ENCODE measurements around the gene HOATZ.

Gene HOATZ

DNA sequence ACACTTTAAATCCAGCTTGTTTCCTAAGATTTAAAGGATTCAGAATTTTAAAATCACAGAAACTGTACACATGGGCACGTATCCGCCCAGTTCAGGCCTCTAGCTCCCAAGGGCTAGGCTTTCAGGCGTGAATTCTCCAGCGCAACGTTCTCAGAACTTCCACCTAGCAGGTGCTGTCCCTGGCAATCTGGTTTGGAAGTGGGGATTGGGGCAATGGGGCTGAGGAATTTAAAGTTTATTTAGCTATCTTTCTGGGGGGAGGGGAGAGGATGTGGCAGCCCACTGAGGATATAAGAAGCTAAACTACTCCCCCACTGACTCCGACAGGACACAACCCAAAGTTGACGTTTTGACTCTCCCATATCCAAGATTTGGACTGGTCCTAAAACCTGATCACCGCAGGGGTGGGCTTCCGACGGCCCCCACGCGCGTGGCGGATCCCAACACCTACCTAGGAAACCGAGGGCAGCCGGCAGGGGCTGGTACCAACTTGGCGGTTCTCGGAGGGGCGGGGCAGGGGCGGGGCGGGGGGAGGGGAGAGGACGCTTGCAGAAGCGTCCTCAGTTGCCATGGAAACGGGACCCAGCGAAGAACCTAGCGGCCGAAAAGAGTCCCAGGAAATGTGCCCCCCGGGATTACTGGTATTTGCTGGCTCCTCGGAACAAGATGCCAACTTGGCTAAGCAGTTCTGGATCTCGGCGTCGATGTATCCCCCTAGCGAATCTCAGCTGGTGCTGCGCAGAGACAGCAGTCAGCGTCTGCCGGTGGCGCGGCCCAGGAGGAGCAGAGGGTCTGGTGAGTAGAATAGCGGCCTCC, at the start of gene HOATZ:
Gene HOATZ (plus strand): TSS at position 563 of the 816 bp plus-strand sequence. CDS start 7 bp downstream, at position 570.
- H3K4me3 ChIP-seq (ENCODE audit: low read depth, low read length), result peak within 1 kb of the TSS; percentile 29

DNA sequence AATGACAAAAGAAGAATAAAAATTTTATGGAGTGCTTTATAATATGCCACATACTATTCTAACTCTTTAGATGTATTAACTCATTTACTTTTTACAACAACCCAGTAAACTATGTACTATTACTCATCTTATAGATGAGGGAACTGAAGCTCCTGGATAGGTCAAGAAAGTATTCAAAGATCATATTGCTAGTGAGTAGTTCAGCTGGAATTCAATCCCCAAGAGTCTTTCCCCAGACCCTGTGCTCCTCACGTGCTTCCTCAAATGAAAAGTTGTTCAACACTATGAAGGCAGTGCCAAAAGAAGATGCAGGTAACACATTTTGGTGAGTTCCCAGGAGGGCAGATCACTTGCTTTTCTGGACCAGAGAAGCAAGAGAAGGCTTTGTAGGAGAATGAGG, 49.2 kb upstream of the HOATZ start:
- H3K4me3 ChIP-seq (ENCODE audit: low read depth, low read length), result no peak overlapping the region

DNA sequence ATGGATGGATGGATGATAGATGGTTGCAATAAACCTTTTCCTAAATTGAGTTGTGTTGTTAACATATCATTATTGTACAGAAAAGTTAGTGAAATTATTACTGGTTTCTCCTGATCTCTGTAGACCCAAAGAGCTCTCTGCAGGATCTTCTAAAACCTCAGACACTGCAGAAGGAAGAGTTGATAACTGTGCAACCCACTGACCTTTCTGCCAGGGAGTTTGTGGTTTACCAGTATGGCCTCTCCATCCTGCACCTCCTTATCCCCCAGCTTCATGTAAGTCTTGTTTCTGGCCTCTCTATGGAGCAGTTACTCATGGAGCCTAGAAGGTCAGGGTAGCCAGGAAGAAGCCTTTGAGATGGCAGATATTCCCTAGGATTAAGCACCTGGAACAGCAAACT, 48.0 kb upstream of the HOATZ start:
- no peak overlapping the region for H3K4me3 ChIP-seq (ENCODE audit: low read depth, low read length)

DNA sequence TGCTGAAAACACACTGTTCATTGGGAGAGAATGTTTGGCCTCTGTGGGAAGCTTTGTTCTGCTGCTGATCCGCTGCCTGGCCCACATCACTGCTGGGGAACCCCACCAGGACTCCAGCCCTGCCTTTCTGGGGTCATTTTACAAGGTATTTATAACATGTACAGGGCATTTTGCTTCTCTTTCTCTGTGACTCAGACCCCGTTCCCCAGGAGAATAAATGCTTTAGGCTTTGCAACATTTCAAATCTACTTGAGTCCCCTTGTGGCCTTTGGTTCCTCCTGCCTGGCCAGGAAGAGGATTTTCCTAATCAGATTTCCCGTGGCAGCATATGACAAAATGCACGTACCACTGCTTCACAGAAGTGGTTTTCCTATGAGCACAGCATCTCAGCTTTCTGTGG, 45.4 kb upstream of the HOATZ start:
- no peak overlapping the region for H3K4me3 ChIP-seq (ENCODE audit: low read depth, low read length)

DNA sequence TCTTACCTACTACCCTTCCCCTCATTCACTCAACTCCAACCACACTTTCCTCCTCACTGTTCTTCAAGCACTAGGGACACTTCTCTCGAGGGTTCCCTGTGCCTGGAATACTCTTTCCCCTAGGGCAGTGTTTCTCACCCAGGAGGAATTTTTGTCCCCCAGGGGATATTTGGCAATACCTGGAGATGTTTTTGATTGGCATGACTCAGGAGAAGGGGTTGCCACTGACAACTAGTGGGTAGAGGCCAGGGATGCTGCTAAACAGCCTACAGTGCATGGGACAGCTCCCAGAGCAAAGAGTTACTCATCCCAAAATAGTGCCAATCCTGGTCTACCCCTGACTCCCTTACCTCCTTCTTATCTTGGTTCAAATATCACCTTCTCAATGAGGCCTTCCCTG, 42.4 kb upstream of the HOATZ start:
- H3K4me3 ChIP-seq (ENCODE audit: low read depth, low read length), result no peak overlapping the region

DNA sequence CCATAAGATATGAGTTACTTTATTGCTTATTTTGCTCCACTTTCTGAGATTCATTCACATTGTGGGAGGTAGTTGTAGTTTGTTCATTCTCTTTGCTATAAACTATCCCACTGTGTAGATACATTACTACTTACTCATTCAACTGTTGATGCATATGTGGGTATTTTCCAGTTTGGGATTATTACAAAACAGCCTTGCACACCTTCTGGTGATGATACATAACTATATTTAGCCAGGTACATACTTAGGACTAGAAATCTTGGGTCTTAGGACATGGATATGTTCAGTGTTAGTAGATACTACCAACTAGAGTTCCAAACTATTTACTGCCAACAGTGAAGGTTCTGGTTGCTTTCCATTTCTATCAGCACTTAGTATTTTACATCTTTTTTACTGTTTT, 40.1 kb upstream of the HOATZ start:
- H3K4me3 ChIP-seq (ENCODE audit: low read depth, low read length), result no peak overlapping the region

DNA sequence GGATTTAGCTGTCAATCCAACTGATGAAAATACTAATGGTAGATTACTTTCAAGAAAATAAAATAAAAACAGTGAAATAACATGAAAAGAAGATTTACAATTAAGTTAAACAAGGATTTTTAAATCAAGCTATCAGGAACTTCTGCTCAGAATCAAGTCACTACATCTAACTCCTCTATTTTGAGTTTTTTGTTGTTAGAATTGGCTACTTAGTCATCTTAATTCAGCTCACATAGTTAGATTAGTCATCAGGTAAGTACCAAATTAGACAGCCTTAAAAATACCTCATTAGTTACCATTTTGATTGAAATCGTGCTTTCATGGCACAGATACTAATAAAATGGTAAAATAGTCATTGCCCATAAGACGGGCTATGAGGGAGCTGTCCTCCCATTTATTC, 38.2 kb upstream of the HOATZ start:
- H3K4me3 ChIP-seq (ENCODE audit: low read depth, low read length), result no peak overlapping the region

DNA sequence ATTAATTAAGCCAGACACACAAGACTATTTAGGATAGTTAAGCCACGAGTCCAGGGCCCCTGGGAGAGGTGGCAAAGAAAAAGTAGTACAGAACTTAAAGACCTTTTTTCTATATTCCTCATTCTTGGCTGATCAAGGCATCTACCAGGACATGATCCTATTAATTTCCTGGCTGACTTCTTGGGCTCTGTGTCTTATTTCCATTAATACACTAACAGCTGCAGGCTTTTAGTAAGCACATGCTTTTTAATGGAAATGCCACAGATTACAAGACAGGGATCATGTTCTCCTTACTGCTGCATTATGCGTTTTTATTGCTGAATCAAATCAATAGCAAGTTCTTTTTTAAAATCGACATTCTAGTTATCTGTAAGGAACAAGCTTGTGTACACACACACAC, 37.6 kb upstream of the HOATZ start:
- no peak overlapping the region for H3K4me3 ChIP-seq (ENCODE audit: low read depth, low read length)

DNA sequence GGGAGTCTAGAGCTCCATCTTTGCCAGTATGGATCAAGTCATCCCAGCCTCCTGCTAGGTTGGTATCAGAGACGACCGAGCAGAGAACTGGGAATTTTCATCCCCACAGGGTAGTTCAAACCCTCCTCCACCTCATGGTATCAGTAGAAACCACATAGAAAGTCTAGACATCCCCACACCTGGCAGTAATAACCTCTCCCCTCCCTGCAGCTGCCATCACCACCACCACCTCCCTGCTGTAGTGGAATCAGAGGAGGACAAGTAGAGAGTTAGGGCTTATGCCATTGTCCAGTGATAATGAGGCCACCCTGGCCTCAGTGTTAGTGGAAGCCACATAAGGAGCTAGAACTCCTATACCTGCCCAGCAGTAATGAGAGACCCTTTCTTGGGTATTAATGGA, 36.7 kb upstream of the HOATZ start:
- no peak overlapping the region for H3K4me3 ChIP-seq (ENCODE audit: low read depth, low read length)

DNA sequence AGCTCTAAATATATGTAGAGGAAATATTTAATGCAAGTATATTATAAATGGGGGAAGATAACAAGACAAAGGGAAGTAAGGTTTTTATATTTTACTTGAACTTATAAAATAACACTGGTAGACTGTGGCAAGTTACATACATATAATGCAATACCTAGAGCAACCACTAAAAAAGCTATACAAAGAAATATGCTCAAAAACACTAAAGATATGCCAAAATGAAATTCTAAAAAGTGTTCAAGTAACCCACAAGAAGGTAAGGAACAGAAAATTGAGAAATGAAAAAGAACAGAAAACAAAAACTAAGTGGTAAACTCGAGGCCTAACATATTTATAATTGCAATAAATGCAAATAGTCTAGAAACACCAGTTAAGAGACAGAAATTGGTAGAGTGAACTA, 34.9 kb upstream of the HOATZ start:
- H3K4me3 ChIP-seq (ENCODE audit: low read depth, low read length), result no peak overlapping the region

DNA sequence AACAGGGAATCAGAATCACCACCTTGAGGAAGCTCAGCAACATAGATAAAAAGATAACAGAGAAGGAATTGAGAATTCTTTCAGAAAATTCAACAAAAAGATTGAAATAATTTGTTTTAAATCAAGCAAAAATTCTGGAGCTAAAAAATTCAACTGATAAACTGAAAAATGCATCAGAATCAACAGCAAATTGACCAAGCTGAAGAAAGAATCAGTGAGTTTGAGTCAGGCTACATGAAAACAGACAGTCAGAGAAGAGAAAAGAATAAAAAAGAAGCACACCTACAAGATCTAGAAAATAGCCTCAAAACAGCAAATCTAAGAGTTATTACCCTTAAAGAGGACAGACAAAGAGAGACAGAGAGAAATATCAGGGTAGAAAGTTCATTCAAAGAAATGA, 31.1 kb upstream of the HOATZ start:
- H3K4me3 ChIP-seq (ENCODE audit: low read depth, low read length), result no peak overlapping the region

DNA sequence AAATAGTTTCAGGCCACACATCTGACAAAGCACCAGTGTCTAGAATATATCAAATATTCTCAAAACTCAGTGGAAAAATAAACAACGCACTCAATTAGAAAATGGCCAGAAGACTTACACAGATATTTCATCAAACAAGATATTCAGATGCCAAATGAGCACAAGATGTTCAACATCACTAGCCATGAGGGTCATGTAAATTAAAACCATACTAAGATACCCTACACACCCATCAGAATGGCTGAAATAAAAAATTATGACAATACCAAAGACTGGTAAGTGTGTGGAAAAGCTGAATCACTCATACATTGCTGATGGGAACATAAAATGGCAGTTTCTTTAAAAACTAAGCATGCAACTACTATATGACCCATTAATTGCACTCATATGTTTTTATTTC, 24.1 kb upstream of the HOATZ start:
- no peak overlapping the region for H3K4me3 ChIP-seq (ENCODE audit: low read depth, low read length)

DNA sequence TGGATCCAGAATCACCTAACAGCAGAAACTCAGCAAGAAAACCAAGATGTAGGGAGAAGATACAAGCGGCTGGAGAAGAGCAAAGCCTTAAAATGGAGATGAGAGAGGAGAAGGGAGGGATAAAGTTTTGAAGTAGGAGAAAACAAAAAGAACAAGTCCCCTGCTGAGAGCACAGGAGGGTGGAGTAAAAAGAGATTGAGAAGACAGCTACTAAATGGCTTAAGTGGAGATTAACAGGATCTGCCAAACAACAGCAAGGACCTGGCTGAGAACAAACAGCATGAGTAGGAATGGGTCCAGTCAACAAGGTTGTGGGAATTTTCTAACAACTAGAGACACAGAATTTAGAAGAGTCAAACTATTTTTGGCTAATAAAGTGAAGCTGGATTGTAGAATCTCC, 20.5 kb upstream of the HOATZ start:
- H3K4me3 ChIP-seq (ENCODE audit: low read depth, low read length), result no peak overlapping the region

DNA sequence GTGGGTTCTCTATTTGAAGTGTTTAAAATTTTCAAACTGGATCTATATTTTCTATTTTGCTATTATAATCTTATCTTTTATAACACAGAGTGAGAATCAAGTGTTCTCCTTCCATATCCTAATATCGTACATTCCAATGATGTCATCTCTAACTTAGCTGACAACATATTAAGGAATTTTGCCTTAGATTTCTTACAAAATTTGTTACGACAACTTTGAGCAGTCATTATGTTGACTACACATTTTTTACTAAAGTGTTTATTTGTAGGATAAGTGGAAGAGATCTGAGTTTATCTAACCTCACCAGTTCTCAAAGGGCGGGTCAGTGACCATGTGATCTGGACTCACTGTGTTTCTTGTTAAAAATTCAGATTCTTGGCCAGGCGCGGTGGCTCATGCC, 15.1 kb upstream of the HOATZ start:
- no peak overlapping the region for H3K4me3 ChIP-seq (ENCODE audit: low read depth, low read length)

DNA sequence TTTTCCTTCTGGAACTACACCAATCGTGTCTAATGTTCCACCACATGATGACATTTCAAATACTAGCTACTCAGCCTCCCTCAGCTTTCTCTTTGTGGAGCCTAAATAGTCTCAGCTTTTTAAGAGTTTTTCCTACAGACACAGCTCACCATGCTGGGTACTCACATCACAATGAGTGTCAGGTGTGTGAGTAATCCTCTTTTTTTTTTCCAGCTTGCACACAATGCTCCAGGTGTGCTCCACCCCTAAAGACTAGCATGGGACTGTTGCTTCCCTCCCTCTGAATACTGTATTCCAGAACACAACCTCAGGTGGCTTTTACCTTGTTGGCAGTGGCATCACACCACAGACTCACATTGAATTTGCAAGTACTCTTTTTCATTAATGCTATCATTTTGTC, 14.1 kb upstream of the HOATZ start:
- no peak overlapping the region for H3K4me3 ChIP-seq (ENCODE audit: low read depth, low read length)

DNA sequence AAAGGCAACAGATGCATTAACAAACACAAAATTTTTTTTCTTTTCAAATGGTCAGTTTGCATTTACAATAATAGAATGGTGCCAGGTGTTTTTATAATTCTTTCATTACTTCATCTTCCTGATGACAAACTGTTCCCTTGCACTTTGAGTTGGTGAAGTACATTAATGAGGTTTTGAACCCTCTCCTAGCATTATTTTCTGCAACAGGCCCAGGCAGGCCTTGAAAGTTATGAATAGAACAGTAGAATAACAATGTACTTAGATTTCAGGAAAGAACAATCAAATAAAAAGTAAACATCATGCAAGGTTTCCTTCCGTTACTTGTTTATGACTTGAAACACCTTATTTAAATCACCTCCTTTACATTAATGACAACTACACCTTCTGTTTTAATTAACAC, 12.0 kb upstream of the HOATZ start:
- H3K4me3 ChIP-seq (ENCODE audit: low read depth, low read length), result no peak overlapping the region

DNA sequence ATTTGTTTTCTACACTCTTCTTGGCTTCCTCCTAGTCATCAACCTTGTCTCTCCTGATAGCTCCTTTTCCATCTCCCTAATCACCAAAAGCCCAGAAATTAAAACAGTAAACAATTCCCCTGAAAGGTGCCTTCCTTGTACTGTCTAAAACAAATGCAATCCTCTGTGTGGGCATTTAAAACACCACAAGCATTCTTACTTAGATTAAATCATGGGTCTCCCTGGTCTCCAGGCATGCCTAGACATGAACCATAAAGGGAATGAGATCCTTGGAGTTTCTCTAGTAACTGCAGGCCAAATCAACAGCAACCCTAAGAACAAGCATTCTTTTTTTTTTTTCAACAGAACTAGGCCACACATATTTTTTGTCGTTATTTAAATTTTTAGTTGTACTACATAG, 4.3 kb upstream of the HOATZ start:
- no peak overlapping the region for H3K4me3 ChIP-seq (ENCODE audit: low read depth, low read length)

DNA sequence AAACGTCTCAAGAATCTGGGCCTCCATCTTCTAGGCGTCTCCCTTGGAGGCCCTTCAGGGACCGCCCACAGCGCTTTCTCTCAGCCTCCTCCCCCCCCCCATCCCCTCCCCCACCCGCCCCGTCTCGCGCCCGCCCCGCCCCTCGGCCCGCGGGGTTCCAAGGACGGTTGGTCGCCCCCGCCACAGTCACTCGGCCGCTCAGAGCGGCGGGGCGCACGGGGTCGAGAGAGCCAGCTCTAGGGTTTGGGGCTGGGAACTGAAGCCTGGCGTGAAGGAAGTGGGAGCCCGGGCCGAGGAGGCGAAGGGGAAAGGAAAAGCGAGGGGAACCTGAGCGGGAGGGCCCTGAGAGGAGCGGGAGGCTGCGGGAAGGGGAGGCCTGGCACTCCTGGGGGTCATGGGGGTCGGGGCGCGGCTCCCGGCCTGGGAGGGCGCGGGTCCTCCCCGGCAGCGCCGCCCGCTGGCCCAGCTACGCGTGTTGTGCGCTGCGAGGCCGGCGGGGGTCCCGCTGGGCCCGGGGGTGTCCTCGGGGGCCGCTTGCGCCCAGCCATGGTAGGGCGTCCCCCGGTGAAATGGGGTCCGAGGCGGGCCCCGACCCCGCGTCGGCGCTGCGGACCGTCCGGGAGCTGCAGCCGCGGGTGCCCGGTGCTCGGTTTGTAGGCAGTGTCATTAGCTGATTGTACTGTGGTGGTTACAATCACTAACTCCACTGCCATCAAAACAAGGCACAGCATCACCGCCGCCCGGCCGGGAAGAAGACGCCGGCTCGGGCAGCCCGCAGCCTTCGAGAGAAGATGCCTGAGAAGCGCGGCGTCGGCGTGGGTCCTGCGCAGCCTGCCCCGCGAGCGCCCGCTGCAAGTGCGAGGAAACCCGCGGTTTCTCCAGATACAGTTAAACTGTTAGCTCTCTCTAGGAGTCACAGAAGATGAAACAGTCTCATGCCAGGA, 2.0 kb upstream of the HOATZ start, which contains the start of gene BTG4:
Gene BTG4 (minus strand): TSS at position 91 of the 944 bp plus-strand sequence. CDS start 13,610 bp downstream, outside the sequence.
- peak within 1 kb of the TSS; percentile 50 for H3K4me3 ChIP-seq (ENCODE audit: low read depth, low read length)

DNA sequence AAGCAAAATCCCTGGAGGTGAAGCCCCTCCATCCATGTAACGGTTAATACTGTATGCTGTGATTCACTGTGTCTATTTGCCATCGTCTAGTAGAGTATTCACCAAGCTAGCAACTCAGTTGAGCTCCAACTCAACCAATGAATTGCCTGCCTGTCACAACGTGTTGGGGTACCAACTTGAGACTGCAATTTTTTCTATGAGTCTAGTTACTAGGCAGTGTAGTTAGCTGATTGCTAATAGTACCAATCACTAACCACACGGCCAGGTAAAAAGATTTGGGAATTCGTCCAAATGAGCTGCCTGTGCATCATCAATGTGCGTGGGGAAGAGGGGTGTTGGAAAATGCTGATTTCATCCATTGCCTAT, 1.4 kb upstream of the HOATZ start:
- H3K4me3 ChIP-seq (ENCODE audit: low read depth, low read length), result peak overlapping the region; percentile 50

DNA sequence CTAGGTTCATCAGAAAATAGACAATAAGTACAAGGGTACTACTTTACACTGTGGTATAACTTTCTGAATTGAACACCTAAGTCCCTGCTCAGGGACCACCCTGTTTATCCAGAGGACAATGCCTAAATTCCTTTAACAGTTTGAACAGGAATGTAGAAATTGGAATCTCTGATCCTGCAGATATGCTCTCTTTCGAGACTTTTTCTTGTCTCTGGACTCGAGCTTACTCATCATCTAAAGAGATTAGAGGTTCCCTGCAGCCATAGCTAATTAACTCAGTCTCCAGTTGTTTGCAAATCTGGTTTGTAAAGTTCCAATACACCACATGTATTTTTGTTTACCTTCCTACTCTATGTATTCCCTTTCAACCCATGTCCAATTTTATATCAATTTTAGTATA, 1.0 kb downstream of the HOATZ start:
- no peak overlapping the region for H3K4me3 ChIP-seq (ENCODE audit: low read depth, low read length)

DNA sequence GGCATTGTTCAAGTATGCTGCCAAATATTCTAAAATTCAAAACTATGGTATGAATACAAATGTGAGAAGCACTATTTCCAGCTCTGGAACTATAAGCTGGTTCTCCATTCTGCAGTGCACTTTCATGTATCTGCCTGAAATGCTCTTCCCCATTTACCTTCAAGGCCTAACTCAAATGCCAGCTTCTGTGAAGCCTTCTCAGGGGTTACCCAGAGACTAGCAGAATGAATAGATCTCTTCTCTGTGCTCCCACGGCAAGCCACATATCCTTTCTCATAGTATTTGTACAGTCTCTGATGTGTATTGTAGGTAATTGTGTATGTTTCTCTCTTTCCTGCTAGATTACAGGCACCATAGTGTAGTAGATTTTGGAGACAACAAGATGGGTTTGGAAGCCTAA, 4.1 kb downstream of the HOATZ start:
- H3K4me3 ChIP-seq (ENCODE audit: low read depth, low read length), result no peak overlapping the region

DNA sequence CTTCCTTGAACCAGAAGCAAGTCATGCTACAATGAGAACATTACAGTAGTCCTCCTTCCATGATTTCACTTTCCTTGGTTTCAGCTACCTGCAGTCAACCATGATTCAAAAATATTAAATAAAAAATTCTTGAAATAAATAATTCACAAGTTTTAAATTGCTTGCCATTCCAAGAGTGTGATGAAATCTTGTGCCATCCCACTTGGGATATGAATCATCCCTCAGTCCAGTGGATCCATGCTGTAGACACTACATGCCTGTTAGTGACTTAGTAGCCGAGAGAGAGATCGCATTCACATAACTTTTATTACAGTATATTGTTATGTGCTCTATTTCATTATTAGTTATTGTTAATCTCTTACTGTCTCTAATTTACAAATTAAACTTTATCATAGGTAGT, 6.0 kb downstream of the HOATZ start:
- no peak overlapping the region for H3K4me3 ChIP-seq (ENCODE audit: low read depth, low read length)

All from iPS-11a (cell line).